ENCODE results near the gene CLK1. TPM values are rescaled to one million over a fixed set of nuclear protein-coding genes. Genes with fewer than 3 reads are reported as not detected.

The CLK1 gene
- total RNA-seq, 6 experiments from 2014 or later = 29.9 to 81.5 (median 36.7) TPM

DNA sequence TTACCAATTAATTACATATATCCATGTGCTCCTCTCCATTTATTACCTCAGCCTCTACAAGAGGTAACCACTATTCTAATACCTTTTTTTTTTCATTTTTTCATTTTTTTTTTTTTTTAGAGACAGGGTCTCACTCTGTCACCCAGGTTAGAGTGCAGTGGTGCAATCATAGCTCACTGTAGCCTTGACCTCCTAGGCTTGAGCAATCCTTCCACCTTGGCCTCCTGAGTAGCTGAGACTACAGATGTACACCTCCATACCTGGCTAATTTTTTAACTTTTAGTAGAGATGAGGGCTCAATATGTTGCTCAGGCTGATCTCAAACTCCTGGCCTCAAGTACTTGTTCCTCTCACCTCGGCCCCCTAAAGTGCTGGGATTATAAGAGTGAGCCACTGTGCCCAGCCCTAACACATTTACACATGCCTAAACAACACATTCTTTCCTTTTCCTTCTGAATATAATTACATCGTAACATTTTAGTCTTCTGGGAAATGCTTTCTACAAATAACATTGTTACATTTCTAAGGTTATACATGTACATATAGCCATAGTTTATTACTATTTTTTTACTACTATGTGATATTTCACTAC is 13.9 kb upstream of the CLK1 start:
- Histone ChIP-seq H3K27me3 (no peaks in the 10 kb centered on the region), H3K27ac (no peak overlapping the region), H3K9me3 (no peaks in the 10 kb centered on the region), H3K4me1 (no peaks in the 10 kb centered on the region), H3K36me3 (peaks cover 0 to 70% (median 10%) of the 10 kb centered on the region in 4 donors), H3K4me3 (no peak overlapping the region)
- WGBS (ENCODE audit: insufficient coverage, low coverage, low lambda C conversion rate, missing lambda C conversion rate) = 83% methylated on average over 2 of the region's 2 CpGs
- ATAC-seq (no peak), DNase-seq (no peak)
- intact Hi-C loops (cut with DNase I) = no loop called here
- no peak for TF ChIP-seq POLR2A (IDR thresholded peaks at IDR 0.05)
- TF ChIP-seq, protein P1, sequence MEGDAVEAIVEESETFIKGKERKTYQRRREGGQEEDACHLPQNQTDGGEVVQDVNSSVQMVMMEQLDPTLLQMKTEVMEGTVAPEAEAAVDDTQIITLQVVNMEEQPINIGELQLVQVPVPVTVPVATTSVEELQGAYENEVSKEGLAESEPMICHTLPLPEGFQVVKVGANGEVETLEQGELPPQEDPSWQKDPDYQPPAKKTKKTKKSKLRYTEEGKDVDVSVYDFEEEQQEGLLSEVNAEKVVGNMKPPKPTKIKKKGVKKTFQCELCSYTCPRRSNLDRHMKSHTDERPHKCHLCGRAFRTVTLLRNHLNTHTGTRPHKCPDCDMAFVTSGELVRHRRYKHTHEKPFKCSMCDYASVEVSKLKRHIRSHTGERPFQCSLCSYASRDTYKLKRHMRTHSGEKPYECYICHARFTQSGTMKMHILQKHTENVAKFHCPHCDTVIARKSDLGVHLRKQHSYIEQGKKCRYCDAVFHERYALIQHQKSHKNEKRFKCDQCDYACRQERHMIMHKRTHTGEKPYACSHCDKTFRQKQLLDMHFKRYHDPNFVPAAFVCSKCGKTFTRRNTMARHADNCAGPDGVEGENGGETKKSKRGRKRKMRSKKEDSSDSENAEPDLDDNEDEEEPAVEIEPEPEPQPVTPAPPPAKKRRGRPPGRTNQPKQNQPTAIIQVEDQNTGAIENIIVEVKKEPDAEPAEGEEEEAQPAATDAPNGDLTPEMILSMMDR (IDR thresholded peaks at IDR 0.05) = no peak

DNA sequence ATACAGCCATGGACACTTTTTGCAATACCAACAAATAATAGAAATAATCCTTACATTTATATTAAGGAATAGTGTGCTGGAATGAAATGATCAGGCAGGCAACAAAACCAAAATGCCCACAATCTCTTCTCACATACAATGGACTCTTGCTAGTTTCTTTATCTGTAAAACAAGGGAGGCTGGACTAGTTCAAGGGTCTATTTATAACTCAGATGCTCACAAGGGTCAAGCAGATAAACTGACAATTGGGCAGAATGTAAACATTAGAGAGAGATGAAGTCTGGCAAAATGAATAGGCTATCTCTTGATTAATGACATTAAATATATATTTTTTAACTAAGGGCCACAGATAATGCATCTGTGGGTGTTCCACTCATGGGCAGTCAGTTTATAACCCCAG is 13.0 kb upstream of the CLK1 start:
- Histone ChIP-seq H3K36me3 (peaks cover 0 to 62% (median 10%) of the 10 kb centered on the region in 4 donors), H3K4me1 (no peaks in the 10 kb centered on the region), H3K9me3 (no peaks in the 10 kb centered on the region), H3K27me3 (no peaks in the 10 kb centered on the region), H3K27ac (no peak overlapping the region), H3K4me3 (no peak overlapping the region)
- ATAC-seq (no peak), DNase-seq (no peak)
- no peak for TF ChIP-seq POLR2A (IDR thresholded peaks at IDR 0.05)
- TF ChIP-seq, protein P1 (IDR thresholded peaks at IDR 0.05) = no peak
- intact Hi-C loops (cut with DNase I) = no loop called here

DNA sequence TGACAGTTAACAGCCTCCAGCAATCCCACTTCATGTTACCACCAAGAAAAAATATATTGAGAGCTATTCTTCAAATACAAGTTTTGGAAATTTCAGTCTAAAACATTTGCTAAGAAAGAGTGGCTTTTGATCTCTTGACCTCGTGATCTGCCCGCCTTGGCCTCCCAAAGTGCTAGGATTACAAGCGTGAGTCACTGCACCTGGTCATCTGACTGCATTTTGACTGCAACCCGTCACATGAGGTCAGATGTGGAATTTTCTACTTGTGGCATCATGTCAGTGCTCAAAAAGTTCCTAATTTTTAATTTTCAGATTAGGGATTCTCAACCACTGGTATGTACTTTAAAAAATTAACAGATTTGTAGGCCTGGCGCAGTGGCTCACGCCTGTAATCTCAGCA is 9.1 kb upstream of the CLK1 start:
- H3K27ac ChIP-seq = no peak overlapping the region
- ATAC-seq (no peak), DNase-seq (no peak)
- WGBS (ENCODE audit: insufficient coverage, low coverage, low lambda C conversion rate, missing lambda C conversion rate) = 94% methylated on average over 6 of the region's 6 CpGs
- H3K4me1 ChIP-seq = no peaks in the 10 kb centered on the region
- intact Hi-C loops (cut with DNase I) = no loop called here
- peaks cover 0 to 32% (median 7%) of the 10 kb centered on the region in 4 donors for H3K36me3 ChIP-seq
- no peak for TF ChIP-seq POLR2A (IDR thresholded peaks at IDR 0.05)
- TF ChIP-seq, protein P1 (IDR thresholded peaks at IDR 0.05) = no peak
- no peaks in the 10 kb centered on the region for H3K27me3 ChIP-seq
- no peak overlapping the region for H3K4me3 ChIP-seq
- H3K9me3 ChIP-seq = no peaks in the 10 kb centered on the region

DNA sequence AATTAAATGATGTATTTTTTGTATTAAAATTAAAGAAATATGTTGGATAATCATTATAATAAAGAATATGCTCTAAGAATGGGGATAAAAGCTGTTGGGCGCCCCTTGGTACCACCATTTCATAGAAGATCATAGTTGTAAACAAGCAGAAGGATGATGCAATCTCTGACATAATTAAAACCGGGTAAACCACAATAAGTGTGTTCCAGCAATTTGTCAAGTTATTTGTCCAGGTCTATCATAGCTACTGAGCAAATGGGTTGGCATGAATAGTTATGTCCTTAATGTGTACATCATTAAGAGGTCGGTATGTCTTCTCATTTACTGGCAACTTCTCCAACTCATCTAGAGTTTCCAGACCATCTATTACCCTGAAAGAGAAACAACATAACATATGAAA is 6.7 kb upstream of the CLK1 start:
- no peak for DNase-seq
- Histone ChIP-seq H3K27ac (no peak overlapping the region), H3K9me3 (no peaks in the 10 kb centered on the region), H3K4me3 (no peak overlapping the region), H3K4me1 (peaks cover 0 to 14% (median 0%) of the 10 kb centered on the region in 4 donors), H3K36me3 (peaks cover 0 to 25% (median 2%) of the 10 kb centered on the region in 4 donors), H3K27me3 (no peaks in the 10 kb centered on the region)
- ATAC-seq = no peak
- TF ChIP-seq POLR2A (IDR thresholded peaks at IDR 0.05) = no peak
- TF ChIP-seq, protein P1 (IDR thresholded peaks at IDR 0.05) = no peak
- intact Hi-C loops (cut with DNase I) = no loop called here
- WGBS (ENCODE audit: insufficient coverage, low coverage, low lambda C conversion rate, missing lambda C conversion rate) = 62% methylated on average over 3 of the region's 3 CpGs

DNA sequence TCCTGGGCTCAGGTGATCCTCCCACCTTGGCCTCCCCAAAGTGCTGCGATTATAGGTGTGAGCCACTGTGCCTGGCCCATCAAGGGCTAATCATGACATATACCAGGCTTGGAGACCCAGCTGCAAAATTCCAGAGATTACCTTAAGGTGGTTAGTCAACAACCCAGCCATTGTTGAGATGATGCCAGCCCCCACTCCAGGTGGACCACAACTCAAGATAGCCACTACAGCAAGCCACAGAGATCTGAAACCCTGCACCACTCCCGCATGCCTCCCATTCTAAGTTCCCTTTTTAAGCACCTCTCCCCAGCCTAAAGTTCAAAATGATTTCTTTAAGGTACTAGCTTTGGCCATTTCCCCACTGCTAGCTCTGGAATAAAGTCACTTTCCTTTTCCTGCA is 4.6 kb upstream of the CLK1 start:
- intact Hi-C loops (cut with DNase I) = no loop called here
- H3K36me3 ChIP-seq = peaks cover 0 to 10% (median 0%) of the 10 kb centered on the region in 4 donors
- H3K27me3 ChIP-seq = no peaks in the 10 kb centered on the region
- no peak for DNase-seq
- no peak overlapping the region for H3K27ac ChIP-seq
- no peak overlapping the region for H3K4me3 ChIP-seq
- no peak for ATAC-seq
- H3K9me3 ChIP-seq = no peaks in the 10 kb centered on the region
- TF ChIP-seq, protein P1 (IDR thresholded peaks at IDR 0.05) = no peak
- TF ChIP-seq POLR2A (IDR thresholded peaks at IDR 0.05) = no peak
- H3K4me1 ChIP-seq = peaks cover 0 to 22% (median 0%) of the 10 kb centered on the region in 4 donors
- WGBS (ENCODE audit: insufficient coverage, low coverage, low lambda C conversion rate, missing lambda C conversion rate) = 67% methylated on average over 1 of the region's 2 CpGs
